ENCODE data around the gene BMERB1. TPM values are rescaled to one million over a fixed set of nuclear protein-coding genes. Genes with fewer than 3 reads are reported as not detected.
"Not testable (repeated sequence)": the region's sequence is repeated elsewhere in the genome, so short reads cannot be mapped to it uniquely, and the experiment has no call there.

BMERB1 gene
- total RNA-seq, 2 donors from 2014 or later = 55.0 to 55.3 TPM

DNA sequence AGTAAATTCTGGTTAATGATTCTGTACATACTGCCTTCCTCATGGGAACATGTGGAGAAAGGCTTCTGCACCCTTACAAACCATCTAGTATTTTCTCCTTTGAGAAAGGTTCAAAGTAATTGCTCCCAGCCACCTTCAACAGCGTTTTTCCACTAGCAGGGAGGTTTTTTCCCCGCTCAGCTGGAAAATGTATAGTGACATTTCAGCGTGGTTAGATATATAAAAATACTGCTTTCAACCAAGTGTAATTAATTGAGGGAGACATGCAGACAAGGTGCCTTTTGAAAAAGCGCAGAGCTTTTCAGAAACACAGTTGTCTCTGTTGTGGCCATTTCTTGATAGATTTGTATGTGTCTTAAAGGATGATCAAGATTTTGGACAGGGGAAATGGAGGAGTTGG is 5.1 kb downstream of the BMERB1 start:
- H3K4me3 ChIP-seq = no peak overlapping the region
- no peaks in the 10 kb centered on the region for H3K36me3 ChIP-seq
- TF ChIP-seq, protein P1, sequence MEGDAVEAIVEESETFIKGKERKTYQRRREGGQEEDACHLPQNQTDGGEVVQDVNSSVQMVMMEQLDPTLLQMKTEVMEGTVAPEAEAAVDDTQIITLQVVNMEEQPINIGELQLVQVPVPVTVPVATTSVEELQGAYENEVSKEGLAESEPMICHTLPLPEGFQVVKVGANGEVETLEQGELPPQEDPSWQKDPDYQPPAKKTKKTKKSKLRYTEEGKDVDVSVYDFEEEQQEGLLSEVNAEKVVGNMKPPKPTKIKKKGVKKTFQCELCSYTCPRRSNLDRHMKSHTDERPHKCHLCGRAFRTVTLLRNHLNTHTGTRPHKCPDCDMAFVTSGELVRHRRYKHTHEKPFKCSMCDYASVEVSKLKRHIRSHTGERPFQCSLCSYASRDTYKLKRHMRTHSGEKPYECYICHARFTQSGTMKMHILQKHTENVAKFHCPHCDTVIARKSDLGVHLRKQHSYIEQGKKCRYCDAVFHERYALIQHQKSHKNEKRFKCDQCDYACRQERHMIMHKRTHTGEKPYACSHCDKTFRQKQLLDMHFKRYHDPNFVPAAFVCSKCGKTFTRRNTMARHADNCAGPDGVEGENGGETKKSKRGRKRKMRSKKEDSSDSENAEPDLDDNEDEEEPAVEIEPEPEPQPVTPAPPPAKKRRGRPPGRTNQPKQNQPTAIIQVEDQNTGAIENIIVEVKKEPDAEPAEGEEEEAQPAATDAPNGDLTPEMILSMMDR (IDR thresholded peaks at IDR 0.05) = no peak
- H3K27me3 ChIP-seq = no peaks in the 10 kb centered on the region
- peak overlapping the region; percentile 48 to 69 for H3K27ac ChIP-seq
- no peak for DNase-seq (ENCODE audit: low spot score)
- H3K4me1 ChIP-seq = peaks cover 0 to 20% of the 10 kb centered on the region in 2 donors
- no peaks in the 10 kb centered on the region for H3K9me3 ChIP-seq

DNA sequence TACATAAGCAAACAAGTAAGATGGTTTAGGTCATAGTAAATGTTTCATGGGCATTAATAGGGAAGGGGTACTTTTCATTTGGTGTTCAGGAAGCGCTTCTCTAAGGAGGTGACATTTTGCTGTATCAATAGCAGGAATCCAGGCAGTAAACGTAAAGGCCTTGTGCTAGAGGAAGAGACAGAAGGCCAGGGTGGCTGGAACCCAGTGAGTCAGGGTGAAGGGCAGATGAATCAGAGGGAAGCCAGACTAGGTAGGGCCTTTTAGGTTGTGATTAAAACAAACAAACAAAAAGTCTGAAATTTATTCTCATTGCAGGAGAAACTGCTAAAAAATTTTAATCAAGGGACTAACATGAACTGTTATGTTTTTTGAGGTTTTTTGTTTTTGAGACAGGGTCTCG is 6.5 kb downstream of the BMERB1 start:
- H3K27me3 ChIP-seq = no peaks in the 10 kb centered on the region
- peak overlapping the region; percentile 48 to 69 for H3K27ac ChIP-seq
- peaks cover 0 to 8% of the 10 kb centered on the region in 2 donors for H3K4me1 ChIP-seq
- no peak overlapping the region for H3K4me3 ChIP-seq
- TF ChIP-seq, protein P1 (IDR thresholded peaks at IDR 0.05) = no peak
- DNase-seq (ENCODE audit: low spot score) = no peak
- H3K9me3 ChIP-seq = no peaks in the 10 kb centered on the region
- no peaks in the 10 kb centered on the region for H3K36me3 ChIP-seq

DNA sequence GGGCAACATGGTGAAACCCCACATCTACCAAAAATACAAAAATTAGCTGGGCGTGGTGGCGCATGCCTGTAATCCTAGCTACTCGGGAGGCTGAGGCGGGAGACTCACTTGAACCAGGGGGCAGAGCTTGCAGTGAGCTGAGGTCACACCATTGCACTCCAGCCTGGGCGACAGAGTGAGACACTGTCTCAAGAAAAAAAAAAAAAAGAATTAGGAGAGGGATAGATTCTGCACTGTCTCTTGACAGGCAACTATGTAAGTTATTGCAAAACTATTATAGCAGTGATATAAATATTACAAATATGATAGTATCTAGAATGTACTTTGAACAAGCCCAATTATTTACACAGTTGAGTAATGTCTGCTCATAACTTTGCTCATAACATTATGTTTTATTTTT is 7.8 kb downstream of the BMERB1 start:
- H3K27ac ChIP-seq; H3K36me3 ChIP-seq; H3K9me3 ChIP-seq; H3K27me3 ChIP-seq; DNase-seq (ENCODE audit: low spot score); H3K4me3 ChIP-seq; H3K4me1 ChIP-seq: not testable (repeated sequence)

DNA sequence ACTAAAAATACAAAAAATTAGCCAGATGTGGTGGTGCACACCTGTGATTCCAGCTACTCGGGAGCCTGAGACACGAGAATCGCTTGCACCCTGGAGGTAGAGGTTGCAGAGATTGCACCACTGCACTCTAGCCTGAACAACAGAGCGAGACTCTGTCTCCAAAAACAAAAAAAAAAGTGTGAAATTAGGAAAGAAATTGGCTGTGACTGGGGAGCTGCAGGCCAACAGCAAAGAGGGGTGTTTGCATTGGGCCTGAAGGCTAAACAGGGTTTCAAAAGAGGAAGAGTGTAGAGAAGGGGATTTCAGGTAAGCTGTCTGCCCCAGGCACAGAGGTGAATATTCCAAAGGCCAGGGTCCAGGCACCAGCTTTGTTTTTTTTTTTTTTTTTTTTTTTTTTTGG is 9.4 kb downstream of the BMERB1 start:
- H3K27ac ChIP-seq = no peak overlapping the region
- H3K36me3 ChIP-seq = no peaks in the 10 kb centered on the region
- H3K9me3 ChIP-seq = no peaks in the 10 kb centered on the region
- DNase-seq (ENCODE audit: low spot score) = no peak
- no peaks in the 10 kb centered on the region for H3K27me3 ChIP-seq
- TF ChIP-seq, protein P1 (IDR thresholded peaks at IDR 0.05) = no peak
- H3K4me1 ChIP-seq = peaks cover 0 to 8% of the 10 kb centered on the region in 2 donors
- no peak overlapping the region for H3K4me3 ChIP-seq

DNA sequence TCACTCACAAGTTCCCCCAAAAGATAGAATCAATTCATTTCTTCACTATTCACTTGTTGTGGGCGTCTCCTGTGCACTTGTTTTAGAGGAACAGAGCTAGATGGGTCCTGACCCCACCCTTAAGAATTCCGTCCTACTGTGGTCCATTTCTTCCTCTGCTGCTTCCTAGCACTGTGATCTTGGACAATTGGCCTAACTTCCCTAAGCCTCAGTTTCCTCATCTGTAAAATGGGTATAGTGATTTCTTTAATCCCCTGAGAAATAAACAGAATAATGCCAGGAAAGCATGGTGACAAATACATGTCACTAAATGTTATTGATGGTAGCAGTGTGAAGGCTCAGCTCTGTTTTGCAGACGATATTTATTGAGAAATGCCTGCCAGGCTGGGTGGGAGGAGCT is 9.9 kb downstream of the BMERB1 start:
- Histone ChIP-seq H3K36me3 (no peaks in the 10 kb centered on the region), H3K9me3 (no peaks in the 10 kb centered on the region), H3K4me1 (peaks cover 0 to 8% of the 10 kb centered on the region in 2 donors), H3K27ac (no peak overlapping the region), H3K4me3 (no peak overlapping the region), H3K27me3 (no peaks in the 10 kb centered on the region)
- TF ChIP-seq, protein P1 (IDR thresholded peaks at IDR 0.05) = no peak
- no peak for DNase-seq (ENCODE audit: low spot score)

DNA sequence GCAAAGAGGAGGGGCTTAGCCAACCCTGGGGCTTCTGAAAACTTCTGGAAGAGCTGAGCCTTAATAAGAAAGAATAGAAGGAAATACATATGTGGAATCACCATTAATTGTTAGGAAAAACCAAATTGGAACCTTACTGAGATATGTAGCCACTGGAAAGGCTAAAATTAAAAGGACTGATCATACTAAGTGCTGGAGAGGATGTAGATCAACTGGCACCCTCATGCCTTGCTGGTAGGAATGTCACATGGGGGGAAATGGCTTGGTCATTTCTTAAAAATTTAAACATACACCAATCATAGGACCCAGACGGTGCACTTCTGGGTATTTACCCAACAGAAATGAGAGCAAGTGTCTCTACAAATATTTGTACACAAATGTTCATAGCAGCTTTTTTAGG is 11.1 kb downstream of the BMERB1 start:
- no peak overlapping the region for H3K27ac ChIP-seq
- H3K36me3 ChIP-seq = no peaks in the 10 kb centered on the region
- peaks cover 0 to 5% of the 10 kb centered on the region in 2 donors for H3K4me1 ChIP-seq
- H3K9me3 ChIP-seq = no peaks in the 10 kb centered on the region
- no peaks in the 10 kb centered on the region for H3K27me3 ChIP-seq
- no peak overlapping the region for H3K4me3 ChIP-seq
- no peak for DNase-seq (ENCODE audit: low spot score)
- TF ChIP-seq, protein P1 (IDR thresholded peaks at IDR 0.05) = no peak
